ENCODE results near the gene HOXB2. TPM values are rescaled to one million over a fixed set of nuclear protein-coding genes. Genes with fewer than 3 reads are reported as not detected.

Gene HOXB2
- total RNA-seq (2021; fragmentation: NEBNext Ultra II Directional; extraction: Animal tissue kit (Norgen Biotek cat#: 25700)) (not detected in 2 replicates), polyA plus RNA-seq (2011; rRNA removed) (not detected in 2 replicates), polyA minus RNA-seq (2011; rRNA and poly(A)+ RNA removed) (not detected in 2 replicates)
- not detected for polyA plus RNA-seq (2011; cell fraction: cytosol; rRNA removed)
- polyA plus RNA-seq (2011; cell fraction: nucleus; rRNA removed), result not detected
- not detected in 4 replicates for polyA plus RNA-seq (2012, experiment 1 of 2)
- polyA plus RNA-seq (2012, experiment 2 of 2), result not detected
- not detected for polyA plus RNA-seq (2013, experiment 1 of 2)
- polyA plus RNA-seq (2013, experiment 2 of 2), result not detected
- polyA minus RNA-seq (2011; cell fraction: cytosol; rRNA and poly(A)+ RNA removed), result not detected
- 0.90 TPM for polyA minus RNA-seq (2011; cell fraction: nucleus; rRNA and poly(A)+ RNA removed)
- long read RNA-seq, experiment 1, result 0 reads
- long read RNA-seq, experiment 2, result 0 reads

DNA sequence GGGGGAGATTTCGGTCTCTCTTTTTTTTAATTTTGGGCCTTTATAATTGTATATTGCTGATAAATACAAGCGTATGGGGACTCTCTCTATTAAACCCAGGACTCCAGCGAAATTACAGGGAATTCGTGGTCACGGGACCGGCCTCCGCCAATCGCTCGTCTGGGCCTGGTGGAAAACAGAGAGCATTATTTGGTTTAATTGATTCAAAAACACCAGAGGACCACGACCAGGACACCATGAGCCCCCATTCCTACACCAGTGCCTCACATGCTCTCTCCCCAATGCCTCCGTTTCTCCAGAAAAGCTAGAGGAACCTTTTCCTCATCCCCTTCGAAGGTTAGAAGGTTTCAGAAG is at the start of gene HOXB2:
Gene HOXB2 (minus strand): TSS at position 88 of the 354 bp plus-strand sequence. CDS start 198 bp downstream, outside the sequence.
- Histone ChIP-seq H4K8ac (ENCODE audit: extremely low read depth, insufficient read depth, low read length) (peak within 1 kb of the TSS; percentile 5; the same call in 1 of the 2 replicates), H3K4ac (replicated peaks; ENCODE audit: insufficient read length, low read depth, low read length) (no peak within 1 kb of the TSS), H4K91ac (replicated peaks; ENCODE audit: insufficient read length, low read length) (no peak within 1 kb of the TSS), H2BK20ac (ENCODE audit: low read length) (no peak within 1 kb of the TSS), H3K79me2 (ENCODE audit: control insufficient read depth in 1 of 2, insufficient read depth in 2 of 2, low read length in 2 of 2) (no peaks in the 10 kb centered on the region), H3K27me3 (replicated peaks in 1 of 4; ENCODE audit: control insufficient read depth in 3 of 4, extremely low read depth in 1 of 4, insufficient read depth in 3 of 4, low read length in 3 of 4) (peaks cover 90 to 100% (median 97%) of the 10 kb centered on the region in 4 experiments), H3K4me1 (replicated peaks in 1 of 4; ENCODE audit: control insufficient read depth in 3 of 4, insufficient read depth in 4 of 4, low read length in 3 of 4) (peaks cover 7 to 27% (median 12%) of the 10 kb centered on the region in 4 experiments), H2BK15ac (ENCODE audit: low read length) (no peak within 1 kb of the TSS), H4K5ac (ENCODE audit: insufficient read length, low read depth, low read length) (no peak within 1 kb of the TSS), H2AFZ (ENCODE audit: low read length) (no peak within 1 kb of the TSS), H3K4me2 (ENCODE audit: insufficient read depth in 1 of 2, low read depth in 2 of 2, low read length in 2 of 2) (peak within 1 kb of the TSS; percentile 55 to 91), H3K23me2 (ENCODE audit: low read depth, low read length) (no peaks in the 10 kb centered on the region; the same call in 1 of the 2 replicates), H2BK120ac (replicated peaks; ENCODE audit: low read depth, low read length) (no peak within 1 kb of the TSS), H3K18ac (ENCODE audit: extremely low read depth, low read length) (0 out of 2 replicates have a peak within 1 kb of the TSS, but pooled peaks have one; percentile 4), H3K27ac (ENCODE audit: low read depth, low read length) (no peak within 1 kb of the TSS), H3K9me3 (ENCODE audit: insufficient read depth in 2 of 2, low read depth in 1 of 2, low read length in 1 of 2) (no peaks in the 10 kb centered on the region), H3K36me3 (ENCODE audit: control insufficient read depth in 2 of 4, insufficient read depth in 4 of 4, low read length in 3 of 4) (peaks cover 0 to 3% (median 0%) of the 10 kb centered on the region in 4 experiments; a peak in 1 of 8 replicates), H3K9ac (replicated peaks in 1 of 4; ENCODE audit: extremely low read depth in 1 of 4, low read depth in 3 of 4, low read length in 3 of 4) (no peak within 1 kb of the TSS), H3K4me3 (ENCODE audit: extremely low read depth in 1 of 4, insufficient read depth in 2 of 4, low read depth in 3 of 4, low read length in 4 of 4) (peak within 1 kb of the TSS in 1 of 4 experiments; percentile 44; a peak in 2 of 8 replicates), H2AK5ac (ENCODE audit: low read depth, low read length) (no peak within 1 kb of the TSS), H2BK12ac (ENCODE audit: low read depth, low read length) (0 out of 2 replicates have a peak within 1 kb of the TSS, but pooled peaks have one; percentile 33), H3K79me1 (ENCODE audit: low read depth, low read length) (no peaks in the 10 kb centered on the region), H2BK5ac (ENCODE audit: low read depth, low read length) (no peak within 1 kb of the TSS), H3K56ac (replicated peaks; ENCODE audit: insufficient read length, low read depth, low read length) (no peak within 1 kb of the TSS), H3K14ac (ENCODE audit: insufficient read length) (no peak within 1 kb of the TSS), H3K23ac (ENCODE audit: insufficient read length) (no peak within 1 kb of the TSS), H4K20me1 (replicated peaks in 1 of 2; ENCODE audit: control insufficient read depth in 1 of 2, insufficient read depth in 2 of 2, low read length in 2 of 2) (peaks cover 8 to 15% of the 10 kb centered on the region in 2 experiments)
- TF ChIP-seq, protein P1, sequence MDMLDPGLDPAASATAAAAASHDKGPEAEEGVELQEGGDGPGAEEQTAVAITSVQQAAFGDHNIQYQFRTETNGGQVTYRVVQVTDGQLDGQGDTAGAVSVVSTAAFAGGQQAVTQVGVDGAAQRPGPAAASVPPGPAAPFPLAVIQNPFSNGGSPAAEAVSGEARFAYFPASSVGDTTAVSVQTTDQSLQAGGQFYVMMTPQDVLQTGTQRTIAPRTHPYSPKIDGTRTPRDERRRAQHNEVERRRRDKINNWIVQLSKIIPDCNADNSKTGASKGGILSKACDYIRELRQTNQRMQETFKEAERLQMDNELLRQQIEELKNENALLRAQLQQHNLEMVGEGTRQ (IDR thresholded peaks at IDR 0.05; ENCODE audit: low read length), result peak; percentile 45; the same call in 1 of the 2 replicates
- TF ChIP-seq SRF (IDR thresholded peaks at IDR 0.05; ENCODE audit: low read depth, low read length), result no peak
- TF ChIP-seq CHD2 (IDR thresholded peaks at IDR 0.05; ENCODE audit: low read length), result 0 out of 2 replicates have a peak, but pooled peaks have one; percentile 38
- peak; percentile 63; the same call in 1 of the 2 replicates for TF ChIP-seq CBX8 (IDR thresholded peaks at IDR 0.05; ENCODE audit: borderline replicate concordance, low read depth, low read length)
- 11% methylated on average over 11 of the region's 12 CpGs; no CpG with 5 or more reads in 1 of the 2 experiments for WGBS, 2 experiments (ENCODE audit: extremely low coverage in 1 of 2, insufficient coverage in 1 of 2, insufficient read length in 1 of 2, insufficient replicate concordance in 2 of 2, low coverage in 1 of 2, low lambda C conversion rate in 2 of 2, missing lambda C conversion rate in 1 of 2)
- no peak for FAIRE-seq
- no peak for DNase-seq (ENCODE audit: low read depth in 1 of 2, low spot score in 2 of 2)
- CTCF ChIA-PET (ENCODE audit: partially characterized antibody), result no interaction called here
- POLR2A ChIA-PET (ENCODE audit: partially characterized antibody), result interaction anchor here (1.0 kb wide), 1 partner anchor 53 kb away, joined by 3 read pairs; no protein-coding TSS in a partner anchor
